Measurements from ENCODE around the gene LCN1. TPM values are rescaled to one million over a fixed set of nuclear protein-coding genes. Genes with fewer than 3 reads are reported as not detected.

Gene LCN1
- polyA plus RNA-seq (2013, experiment 1 of 4): not detected
- polyA plus RNA-seq (2013, experiment 2 of 4): not detected
- polyA plus RNA-seq (2013, experiment 3 of 4): not detected
- not detected for polyA plus RNA-seq (2013, experiment 4 of 4)

DNA sequence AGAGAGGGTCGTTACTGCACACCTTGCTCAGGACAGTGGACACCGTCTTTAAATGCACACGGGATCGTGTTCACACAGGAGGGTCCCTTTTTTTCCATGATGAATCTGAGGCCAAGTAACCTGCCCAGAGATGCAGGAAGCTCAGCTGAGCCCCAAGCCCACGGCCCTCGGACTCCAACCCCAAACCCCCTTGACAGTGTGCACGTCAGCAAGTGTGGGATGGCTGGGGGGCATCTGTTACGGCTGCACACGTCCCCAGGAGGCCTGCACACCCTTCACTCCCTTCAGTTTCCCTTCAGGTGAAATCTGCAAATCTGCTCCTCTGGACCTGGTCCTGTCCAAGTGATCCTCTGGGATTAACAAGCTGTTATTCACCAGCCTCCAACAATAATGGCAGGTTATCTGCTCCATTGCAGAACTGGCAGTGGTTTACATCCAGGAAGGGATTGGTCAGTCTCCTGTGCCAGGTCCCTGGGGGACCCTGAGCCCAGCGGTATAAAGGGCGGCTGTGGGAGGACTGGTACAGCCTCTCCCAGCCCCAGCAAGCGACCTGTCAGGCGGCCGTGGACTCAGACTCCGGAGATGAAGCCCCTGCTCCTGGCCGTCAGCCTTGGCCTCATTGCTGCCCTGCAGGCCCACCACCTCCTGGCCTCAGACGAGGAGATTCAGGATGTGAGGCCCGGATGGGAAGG, at the start of gene LCN1:
Gene LCN1, plus strand, starts transcription at position 525 of the 692 bp plus-strand sequence. Its CDS starts 58 bp downstream, at position 583.
- 93 to 95% methylated on average over 18 of the region's 18 CpGs for WGBS, 2 experiments
- no peak within 1 kb of the TSS for H3K27ac ChIP-seq (ENCODE audit: insufficient read depth, low read depth, low read length, poor library complexity, severe bottlenecking)
- no peaks in the 10 kb centered on the region for H3K9me3 ChIP-seq (ENCODE audit: control insufficient read depth, low read length)
- H3K4me3 ChIP-seq (ENCODE audit: insufficient read depth, low read depth, low read length): no peak within 1 kb of the TSS
- no peaks in the 10 kb centered on the region for H3K27me3 ChIP-seq (ENCODE audit: control insufficient read depth, insufficient read depth, low read length, poor library complexity, severe bottlenecking)
- H3K36me3 ChIP-seq (ENCODE audit: control insufficient read depth, insufficient read depth, low read length): no peaks in the 10 kb centered on the region
- H3K4me1 ChIP-seq (ENCODE audit: control insufficient read depth, insufficient read depth, low read length): no peaks in the 10 kb centered on the region

DNA sequence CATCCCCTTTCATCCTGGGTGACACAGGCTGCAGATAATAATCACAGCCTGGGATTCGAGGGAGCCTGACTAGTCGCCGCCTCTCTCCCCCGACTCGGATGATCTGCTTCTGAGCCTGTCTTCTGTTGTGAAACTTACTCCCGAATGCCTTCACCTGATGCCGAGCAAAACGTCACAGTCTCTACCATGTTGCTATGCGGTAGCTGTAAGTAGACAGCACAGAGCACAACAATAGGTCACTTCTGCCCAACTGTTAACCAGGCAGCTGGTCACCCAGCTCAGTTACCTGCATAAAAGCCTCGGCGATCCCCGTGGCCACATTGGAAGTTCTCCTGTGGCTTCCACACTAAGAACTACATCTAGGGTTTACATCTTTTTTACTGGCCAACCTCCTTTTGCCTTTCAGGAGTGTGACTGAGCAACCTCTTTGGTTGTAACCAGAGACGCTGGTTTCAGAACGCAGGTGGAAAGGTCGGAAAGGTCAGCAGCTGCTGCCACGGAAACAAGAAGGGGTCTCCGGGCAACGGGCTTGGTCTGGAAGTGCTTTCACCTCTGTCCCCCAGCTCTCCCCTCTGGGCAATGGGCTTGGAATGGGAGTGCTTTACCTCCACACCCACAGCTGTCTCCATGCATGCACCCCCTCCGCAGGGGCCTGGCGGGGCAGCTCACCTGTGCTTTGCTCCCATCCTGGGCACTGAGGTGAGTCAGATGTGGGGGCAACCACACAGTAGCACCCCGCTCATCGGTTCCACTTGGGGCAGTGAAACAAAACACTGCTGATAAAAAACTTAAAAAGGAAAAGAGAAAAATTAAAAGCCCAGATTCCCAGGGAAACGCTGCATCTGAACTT, 49.2 kb upstream of the LCN1 start:
- Histone ChIP-seq H3K9me3 (ENCODE audit: control insufficient read depth, low read length) (no peaks in the 10 kb centered on the region), H3K36me3 (ENCODE audit: control insufficient read depth, insufficient read depth, low read length) (no peaks in the 10 kb centered on the region), H3K4me3 (ENCODE audit: insufficient read depth, low read depth, low read length) (peak overlapping the region; percentile 16), H3K27ac (ENCODE audit: insufficient read depth, low read depth, low read length, poor library complexity, severe bottlenecking) (peak overlapping the region; percentile 96), H3K27me3 (ENCODE audit: control insufficient read depth, insufficient read depth, low read length, poor library complexity, severe bottlenecking) (no peaks in the 10 kb centered on the region), H3K4me1 (ENCODE audit: control insufficient read depth, insufficient read depth, low read length) (peaks cover 41% of the 10 kb centered on the region)
- 58 to 60% methylated on average over 23 of the region's 23 CpGs for WGBS, 2 experiments

DNA sequence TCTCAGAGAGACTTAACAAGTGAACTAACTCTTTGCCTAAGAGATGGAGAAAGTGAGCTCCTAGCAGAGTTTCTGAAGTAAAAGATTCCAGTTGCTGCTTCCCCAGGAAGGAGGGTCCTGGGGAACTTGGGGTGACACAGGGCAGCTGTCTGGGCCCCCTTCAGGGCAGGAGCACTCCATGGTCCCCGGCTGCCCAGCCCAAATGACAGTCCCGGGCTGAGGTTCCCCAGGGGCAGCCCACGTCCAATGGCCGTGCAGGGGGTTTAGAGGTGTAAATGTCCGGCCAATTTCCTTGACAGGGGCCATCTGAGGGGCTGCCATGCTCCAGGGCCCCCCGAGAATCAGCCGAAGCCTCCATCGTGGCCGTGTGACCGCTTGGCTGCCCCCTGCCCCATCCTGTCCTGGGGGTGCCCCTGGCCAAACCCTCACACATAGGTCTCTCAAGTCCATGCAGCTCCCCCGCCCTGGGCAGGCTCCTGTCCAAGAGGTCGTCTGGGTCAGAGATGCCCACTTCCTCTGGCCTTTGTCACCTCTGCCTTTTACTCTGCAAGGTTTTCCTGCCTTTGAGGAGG, 47.2 kb upstream of the LCN1 start:
- Histone ChIP-seq H3K9me3 (ENCODE audit: control insufficient read depth, low read length) (no peaks in the 10 kb centered on the region), H3K4me3 (ENCODE audit: insufficient read depth, low read depth, low read length) (no peak overlapping the region), H3K4me1 (ENCODE audit: control insufficient read depth, insufficient read depth, low read length) (peaks cover 38% of the 10 kb centered on the region), H3K27me3 (ENCODE audit: control insufficient read depth, insufficient read depth, low read length, poor library complexity, severe bottlenecking) (no peaks in the 10 kb centered on the region), H3K27ac (ENCODE audit: insufficient read depth, low read depth, low read length, poor library complexity, severe bottlenecking) (no peak overlapping the region), H3K36me3 (ENCODE audit: control insufficient read depth, insufficient read depth, low read length) (no peaks in the 10 kb centered on the region)
- 91 to 93% methylated on average over 12 of the region's 12 CpGs for WGBS, 2 experiments

DNA sequence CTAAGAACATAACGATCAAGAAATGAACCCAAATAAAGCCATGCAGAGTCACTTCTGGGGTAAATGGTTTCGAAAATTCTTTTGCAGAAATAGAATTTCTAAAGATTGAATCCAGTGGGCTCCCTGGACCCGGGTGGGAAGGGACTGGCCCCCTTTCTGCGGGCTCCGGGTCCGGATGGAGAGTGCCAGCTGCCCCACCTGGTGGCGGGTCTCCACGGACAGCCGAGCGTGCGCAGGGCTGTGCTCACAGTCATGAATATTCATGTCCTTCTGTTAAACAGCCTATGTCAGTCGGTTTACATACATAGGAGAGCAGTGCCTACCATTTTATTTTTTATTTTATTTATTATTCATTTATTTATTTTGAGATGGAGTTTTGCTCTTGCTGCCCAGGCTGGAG, 46.3 kb upstream of the LCN1 start:
- no peak overlapping the region for H3K4me3 ChIP-seq (ENCODE audit: insufficient read depth, low read depth, low read length)
- whole genome bisulfite sequencing, 2 experiments: 19 to 20% methylated on average over 11 to 12 of the region's 12 CpGs
- H3K4me1 ChIP-seq (ENCODE audit: control insufficient read depth, insufficient read depth, low read length): peaks cover 35% of the 10 kb centered on the region
- no peak overlapping the region for H3K27ac ChIP-seq (ENCODE audit: insufficient read depth, low read depth, low read length, poor library complexity, severe bottlenecking)
- no peaks in the 10 kb centered on the region for H3K27me3 ChIP-seq (ENCODE audit: control insufficient read depth, insufficient read depth, low read length, poor library complexity, severe bottlenecking)
- no peaks in the 10 kb centered on the region for H3K36me3 ChIP-seq (ENCODE audit: control insufficient read depth, insufficient read depth, low read length)
- H3K9me3 ChIP-seq (ENCODE audit: control insufficient read depth, low read length): no peaks in the 10 kb centered on the region

DNA sequence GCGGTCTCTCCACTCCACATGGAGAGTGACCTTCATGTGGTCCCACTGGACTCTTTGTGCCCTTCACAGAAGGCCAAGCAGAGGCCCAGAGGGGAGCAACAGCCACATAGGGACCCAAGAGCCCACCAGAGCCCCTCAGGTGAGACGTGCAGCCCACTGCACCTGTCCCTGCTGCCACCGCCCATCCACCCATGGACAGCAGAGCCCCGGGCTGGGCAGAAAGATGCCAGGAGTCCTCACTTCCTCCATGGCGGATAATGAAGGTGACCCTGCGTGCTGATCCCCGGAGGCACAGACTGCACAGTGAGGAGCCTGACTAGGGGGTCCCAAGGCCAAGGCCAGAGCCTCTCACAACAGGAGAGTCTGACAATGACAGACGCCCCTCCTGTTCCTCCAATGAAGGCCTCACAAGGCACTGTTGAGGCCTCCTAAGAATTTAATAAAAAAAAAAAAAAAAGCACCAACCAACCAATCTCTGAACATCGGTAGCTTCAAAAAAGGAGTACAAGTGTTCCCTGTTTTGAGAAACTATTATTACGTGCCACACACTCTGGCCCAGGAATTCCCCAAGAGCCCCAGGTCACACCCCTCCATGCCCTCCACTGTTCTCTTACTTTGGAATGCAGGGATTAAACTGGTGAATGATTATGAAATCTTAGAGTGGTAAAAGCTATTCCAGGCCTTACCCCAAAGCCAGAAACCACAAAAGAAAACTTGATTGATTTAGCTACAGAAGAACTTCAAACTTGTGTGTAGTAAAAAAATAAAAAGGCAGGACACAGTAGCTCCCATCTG, 44.5 kb upstream of the LCN1 start:
- Histone ChIP-seq H3K27me3 (ENCODE audit: control insufficient read depth, insufficient read depth, low read length, poor library complexity, severe bottlenecking) (no peaks in the 10 kb centered on the region), H3K9me3 (ENCODE audit: control insufficient read depth, low read length) (no peaks in the 10 kb centered on the region), H3K27ac (ENCODE audit: insufficient read depth, low read depth, low read length, poor library complexity, severe bottlenecking) (no peak overlapping the region), H3K4me1 (ENCODE audit: control insufficient read depth, insufficient read depth, low read length) (peaks cover 31% of the 10 kb centered on the region), H3K4me3 (ENCODE audit: insufficient read depth, low read depth, low read length) (no peak overlapping the region), H3K36me3 (ENCODE audit: control insufficient read depth, insufficient read depth, low read length) (no peaks in the 10 kb centered on the region)
- 92 to 95% methylated on average over 10 of the region's 10 CpGs for WGBS, 2 experiments

DNA sequence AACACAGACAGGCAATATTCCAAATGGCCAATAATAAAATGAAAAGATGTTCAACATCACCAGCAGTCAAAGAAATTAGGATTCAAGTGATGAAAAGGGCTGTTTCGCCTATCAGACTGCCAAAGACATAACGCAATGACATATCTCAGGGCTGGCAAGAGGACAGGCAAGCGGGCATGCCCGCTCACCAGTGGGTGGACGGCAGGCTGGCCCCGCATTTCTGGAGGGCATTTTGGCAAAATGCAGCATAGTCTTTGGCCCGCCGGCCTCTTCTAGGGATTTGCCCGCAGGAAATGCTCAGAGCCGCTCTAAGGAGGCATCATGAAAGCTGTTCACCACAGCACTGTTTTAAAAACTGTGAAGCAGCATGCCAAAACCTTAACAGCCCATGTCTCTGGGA, 43.0 kb upstream of the LCN1 start:
- WGBS, 2 experiments: 90 to 92% methylated on average over 10 of the region's 10 CpGs
- H3K4me3 ChIP-seq (ENCODE audit: insufficient read depth, low read depth, low read length): no peak overlapping the region
- H3K36me3 ChIP-seq (ENCODE audit: control insufficient read depth, insufficient read depth, low read length): no peaks in the 10 kb centered on the region
- no peaks in the 10 kb centered on the region for H3K27me3 ChIP-seq (ENCODE audit: control insufficient read depth, insufficient read depth, low read length, poor library complexity, severe bottlenecking)
- H3K9me3 ChIP-seq (ENCODE audit: control insufficient read depth, low read length): no peaks in the 10 kb centered on the region
- H3K27ac ChIP-seq (ENCODE audit: insufficient read depth, low read depth, low read length, poor library complexity, severe bottlenecking): no peak overlapping the region
- H3K4me1 ChIP-seq (ENCODE audit: control insufficient read depth, insufficient read depth, low read length): peaks cover 18% of the 10 kb centered on the region

DNA sequence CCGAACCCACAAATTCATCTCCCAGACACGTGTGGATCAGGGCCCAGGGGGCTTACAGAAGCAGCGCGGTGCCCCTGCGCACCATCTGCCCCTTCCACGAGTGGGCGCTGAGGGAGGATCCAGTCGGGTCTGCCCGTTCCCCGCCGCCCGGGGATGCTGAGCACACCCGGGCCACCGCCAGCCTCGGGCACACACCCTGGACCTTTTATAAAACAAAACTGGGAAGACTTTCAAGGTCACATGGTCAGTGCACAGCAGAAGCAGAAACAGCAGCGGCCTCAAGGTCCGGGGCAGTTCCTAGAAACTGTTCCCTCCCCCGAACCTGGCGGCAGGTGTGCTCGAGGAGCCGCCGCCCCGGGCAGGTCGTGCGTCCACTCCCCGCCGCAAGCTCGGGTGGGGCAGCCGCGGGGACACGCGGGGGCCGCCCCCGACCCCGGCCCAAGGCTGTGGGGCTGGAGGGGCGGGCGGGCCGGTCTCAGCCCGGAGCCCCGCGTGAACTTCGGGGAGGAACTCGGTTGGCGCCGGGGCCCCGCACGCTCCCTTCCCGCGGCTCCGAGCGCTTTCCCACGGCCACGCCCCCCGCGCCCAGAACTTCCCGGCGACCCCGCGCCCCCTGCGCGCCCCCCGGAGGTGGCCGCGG, 42.3 kb upstream of the LCN1 start:
- Histone ChIP-seq H3K9me3 (ENCODE audit: control insufficient read depth, low read length) (no peaks in the 10 kb centered on the region), H3K4me3 (ENCODE audit: insufficient read depth, low read depth, low read length) (peak overlapping the region; percentile 44), H3K36me3 (ENCODE audit: control insufficient read depth, insufficient read depth, low read length) (peaks cover 6% of the 10 kb centered on the region), H3K4me1 (ENCODE audit: control insufficient read depth, insufficient read depth, low read length) (peaks cover 13% of the 10 kb centered on the region), H3K27me3 (ENCODE audit: control insufficient read depth, insufficient read depth, low read length, poor library complexity, severe bottlenecking) (no peaks in the 10 kb centered on the region), H3K27ac (ENCODE audit: insufficient read depth, low read depth, low read length, poor library complexity, severe bottlenecking) (no peak overlapping the region)
- 6% methylated on average over 64 of the region's 64 CpGs for WGBS, 2 experiments

DNA sequence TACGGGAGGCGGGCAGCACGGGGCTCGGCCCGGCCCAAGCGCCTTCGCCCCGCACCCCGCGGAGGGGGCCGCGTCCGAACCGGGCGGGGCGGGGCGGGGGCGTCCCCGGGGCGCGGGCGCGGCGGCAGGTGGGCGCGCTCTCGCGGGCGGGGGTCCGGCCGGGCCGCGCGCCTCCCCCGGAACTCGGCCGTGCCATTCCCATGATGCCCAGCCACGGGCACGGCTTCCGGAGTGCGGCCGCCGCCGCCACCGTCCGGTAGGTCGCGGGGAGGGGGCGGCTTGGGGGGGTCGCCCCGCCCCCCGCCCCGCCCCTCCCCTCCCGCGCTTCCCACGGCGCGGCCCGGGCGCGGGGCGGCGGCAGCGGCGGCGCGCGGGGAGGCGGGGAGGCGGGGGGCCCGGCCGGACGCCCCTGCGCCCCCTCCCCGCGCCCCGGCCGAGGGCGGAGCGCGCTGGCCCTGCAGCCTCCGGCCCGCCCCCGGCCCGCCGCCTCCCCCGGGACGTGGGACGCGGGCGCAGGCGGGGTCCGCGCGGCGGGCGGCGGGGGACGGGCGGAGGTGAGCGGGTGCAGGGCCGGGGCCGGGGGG, 41.7 kb upstream of the LCN1 start, which contains the start of gene PPP1R26:
Gene PPP1R26, plus strand, starts transcription at position 314 of the 584 bp plus-strand sequence. CDS start 4,729 bp downstream, outside the sequence.
- H3K27ac ChIP-seq (ENCODE audit: insufficient read depth, low read depth, low read length, poor library complexity, severe bottlenecking): no peak within 1 kb of the TSS
- 1% methylated on average over 97 to 103 of the region's 103 CpGs for WGBS, 2 experiments

More for the DNA sequence above, 41.7 kb upstream of the LCN1 start, which contains the start of gene PPP1R26:
- H3K4me3 ChIP-seq (ENCODE audit: insufficient read depth, low read depth, low read length): peak within 1 kb of the TSS; percentile 75
- H3K9me3 ChIP-seq (ENCODE audit: control insufficient read depth, low read length): no peaks in the 10 kb centered on the region
- H3K36me3 ChIP-seq (ENCODE audit: control insufficient read depth, insufficient read depth, low read length): peaks cover 8% of the 10 kb centered on the region
- no peaks in the 10 kb centered on the region for H3K27me3 ChIP-seq (ENCODE audit: control insufficient read depth, insufficient read depth, low read length, poor library complexity, severe bottlenecking)
- H3K4me1 ChIP-seq (ENCODE audit: control insufficient read depth, insufficient read depth, low read length): peaks cover 8% of the 10 kb centered on the region

All from ectodermal cell (in vitro differentiated cells).